GM18502 (cell line): ENCODE results near the gene ATIC.
A peak's percentile ranks its signal among the peaks of the same experiment; 100 is the strongest.

ENCODE experiments used
- ATAC-seq: cut with Tn5 transposase; IDR thresholded peaks from one replicate; pipeline ENCODE4 v1.9.1; 2021; ENCODE audit warnings: mild to moderate bottlenecking; ENCODE audit not compliant: unreplicated experiment, poor library complexity

The ATIC gene

DNA sequence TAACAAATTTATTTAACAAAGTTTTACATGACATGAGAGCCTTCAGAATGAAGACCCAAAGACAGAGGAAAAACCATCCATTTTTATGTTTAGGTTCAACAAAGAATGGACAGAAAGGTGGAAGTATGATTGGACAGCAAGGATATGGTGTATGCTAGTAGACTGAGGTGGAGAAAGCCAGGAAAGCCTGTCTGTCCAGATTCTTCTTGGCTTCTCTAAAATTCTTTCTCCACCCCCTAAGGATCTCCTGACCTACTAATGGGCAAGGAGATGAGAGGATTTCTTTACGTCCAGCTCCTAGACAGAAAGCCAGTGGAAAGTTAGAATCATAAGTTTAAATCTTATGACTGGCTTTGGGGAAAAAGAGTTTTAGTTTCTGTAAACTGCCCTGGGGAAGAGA is 3.0 kb downstream of the ATIC start:
- no peak for ATAC-seq

DNA sequence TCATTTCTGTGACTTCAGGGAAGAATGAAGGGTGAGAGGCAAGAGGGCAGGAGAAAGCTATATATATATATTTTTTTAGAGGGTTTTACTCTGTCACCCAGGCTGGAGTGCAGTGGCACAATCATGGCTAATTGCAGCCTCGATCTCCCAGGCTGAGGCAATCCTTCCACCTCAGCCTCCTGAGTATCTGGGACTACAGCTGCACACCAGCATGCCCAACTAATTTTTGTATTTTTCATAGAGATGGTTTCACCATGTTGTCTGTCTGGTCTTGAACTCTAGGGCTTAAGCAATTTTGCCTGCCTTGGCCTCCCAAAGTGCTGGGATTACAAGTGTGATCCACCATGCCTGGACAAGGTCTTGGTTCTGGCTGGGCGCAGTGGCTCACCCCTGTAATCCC is 3.4 kb downstream of the ATIC start:
- no peak for ATAC-seq

DNA sequence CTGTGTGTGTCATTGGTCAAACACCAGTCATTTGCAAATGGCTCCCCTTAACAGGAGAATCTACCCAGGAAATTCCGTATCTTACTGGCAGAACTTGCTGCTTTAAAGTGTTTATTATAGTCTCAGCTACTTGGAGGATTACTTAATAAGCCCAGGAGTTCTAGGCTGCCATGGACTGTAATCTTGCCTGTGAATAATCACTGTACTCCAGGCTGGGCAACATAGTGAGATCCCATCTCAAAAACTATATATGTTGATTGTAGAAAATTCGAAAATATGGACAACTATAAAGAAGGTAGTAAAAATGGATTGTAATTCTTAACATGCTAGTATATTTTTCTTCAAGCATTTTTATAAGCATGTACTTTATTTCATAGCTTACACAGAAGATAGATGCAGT is 4.5 kb downstream of the ATIC start:
- ATAC-seq: no peak

DNA sequence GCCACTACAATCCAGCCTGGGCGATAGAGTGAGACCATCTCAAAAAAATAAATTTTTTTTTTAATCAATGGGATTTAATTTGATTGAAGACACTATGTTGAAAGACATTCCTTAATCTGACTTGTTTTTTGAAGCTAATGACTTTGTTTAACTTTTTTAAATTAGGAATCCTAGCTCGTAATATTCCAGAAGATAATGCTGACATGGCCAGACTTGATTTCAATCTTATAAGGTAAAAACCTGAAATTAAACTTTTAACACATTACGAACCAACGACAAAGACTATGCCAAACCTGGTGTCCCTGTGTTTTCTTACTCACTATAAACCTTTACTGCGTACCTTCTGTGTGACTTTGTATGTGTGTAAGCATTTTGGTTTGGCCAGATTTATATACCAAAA is 7.6 kb downstream of the ATIC start:
- no peak for ATAC-seq

DNA sequence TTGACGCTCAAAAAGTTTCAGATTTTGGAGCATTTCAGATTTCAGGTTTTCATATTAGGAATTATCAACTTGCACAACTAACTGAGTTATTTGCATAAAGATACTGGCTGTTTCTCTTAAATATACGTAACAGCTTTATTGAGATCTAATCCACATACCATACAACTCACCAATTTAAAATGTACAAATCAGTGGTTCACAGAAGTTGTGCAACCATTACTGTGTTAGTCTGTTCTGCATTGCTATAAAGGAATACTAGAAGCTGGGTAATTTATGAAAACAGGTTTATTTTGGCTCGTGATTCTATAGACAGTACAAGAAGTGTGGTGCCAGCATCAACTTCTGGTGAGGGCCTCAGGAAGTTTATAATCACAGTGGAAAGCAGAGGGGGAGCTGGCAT is 8.2 kb downstream of the ATIC start:
- ATAC-seq: no peak

DNA sequence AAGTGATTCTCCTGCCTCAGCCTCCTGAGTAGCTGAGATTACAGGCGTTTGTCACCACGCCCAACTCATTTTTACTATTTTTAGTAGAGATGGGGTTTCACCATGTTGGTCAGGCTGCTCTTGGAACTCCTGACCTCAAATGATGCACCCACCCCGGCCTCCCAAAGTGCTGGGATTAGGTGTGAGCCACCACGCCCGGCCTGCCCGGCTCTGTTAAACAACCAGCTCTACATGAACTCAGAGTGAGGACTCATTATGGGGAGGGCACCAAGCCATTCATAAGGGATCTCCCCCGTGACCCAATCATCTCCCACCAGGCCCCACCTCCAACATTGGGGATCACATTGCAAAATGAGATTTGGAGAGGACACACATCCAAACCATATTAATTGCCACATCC is 8.8 kb downstream of the ATIC start:
- no peak for ATAC-seq

DNA sequence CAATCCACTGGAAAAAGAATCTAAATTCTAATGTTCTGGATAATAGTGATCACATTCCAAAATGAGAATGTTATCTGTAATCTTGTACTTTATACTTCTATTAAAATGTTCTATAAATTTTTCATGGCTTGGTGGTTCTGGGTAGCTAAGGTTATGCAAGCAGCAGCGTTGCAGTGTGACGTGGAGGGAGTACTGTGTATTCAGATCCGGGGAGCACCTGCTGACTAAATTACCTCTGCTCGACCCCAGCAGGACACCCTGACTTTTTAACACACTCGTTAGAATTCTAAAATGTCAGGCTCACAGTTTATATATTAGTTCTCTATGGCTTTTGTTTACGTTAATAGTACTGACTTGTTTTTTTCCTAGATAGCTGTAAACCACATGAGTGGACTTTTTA is 13.0 kb downstream of the ATIC start:
- ATAC-seq: no peak

DNA sequence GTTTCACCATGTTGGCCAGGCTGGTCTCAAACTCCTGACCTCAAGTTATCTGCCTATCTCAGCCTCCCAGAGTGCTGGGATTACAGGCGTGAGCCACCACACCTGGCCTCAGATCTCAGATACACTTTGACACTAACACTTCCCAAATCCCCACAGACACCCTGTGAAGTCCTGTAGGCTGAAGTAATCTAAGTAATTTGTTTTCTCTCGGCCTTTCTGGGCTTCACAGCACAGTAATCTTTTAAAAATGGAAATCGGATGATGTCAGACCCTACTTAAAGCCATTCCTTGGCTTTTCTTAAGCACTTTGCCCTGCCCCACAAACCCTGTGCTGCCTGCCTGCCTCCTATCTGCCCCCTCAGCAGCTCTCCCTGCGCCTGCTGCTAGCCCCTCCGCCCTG is 16.2 kb downstream of the ATIC start:
- no peak for ATAC-seq

DNA sequence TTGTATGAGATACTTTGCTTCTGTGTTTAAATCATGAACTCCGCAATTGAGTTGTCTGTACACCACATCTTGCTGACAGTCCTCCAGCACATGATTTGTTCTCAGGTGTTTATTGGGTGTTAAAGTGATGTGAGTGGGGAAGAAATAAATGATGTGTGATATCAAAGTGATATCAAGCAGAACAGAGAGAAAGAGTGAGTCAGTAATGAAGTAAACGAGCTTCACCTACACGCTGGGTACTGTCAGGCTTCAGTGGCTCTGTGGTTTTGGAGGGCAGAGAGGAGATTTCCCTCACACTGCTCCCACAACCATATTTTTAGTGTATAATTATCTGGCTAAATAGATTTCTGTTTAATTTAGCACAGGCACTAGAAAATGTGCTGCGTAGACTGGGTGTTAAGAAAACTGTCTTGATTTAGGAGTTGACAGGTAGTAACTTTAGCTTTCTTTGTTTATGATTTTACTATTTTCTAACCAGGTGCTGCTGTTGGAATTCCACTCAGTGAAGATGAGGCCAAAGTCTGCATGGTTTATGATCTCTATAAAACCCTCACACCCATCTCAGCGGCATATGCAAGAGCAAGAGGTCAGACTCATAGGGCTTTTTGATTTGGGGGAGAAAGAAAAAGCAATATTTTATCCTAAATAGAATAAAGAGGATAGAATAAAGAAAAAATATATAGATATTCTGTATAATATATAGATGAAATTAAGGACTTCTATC is 21.2 kb downstream of the ATIC start:
- ATAC-seq: peak; percentile 90

DNA sequence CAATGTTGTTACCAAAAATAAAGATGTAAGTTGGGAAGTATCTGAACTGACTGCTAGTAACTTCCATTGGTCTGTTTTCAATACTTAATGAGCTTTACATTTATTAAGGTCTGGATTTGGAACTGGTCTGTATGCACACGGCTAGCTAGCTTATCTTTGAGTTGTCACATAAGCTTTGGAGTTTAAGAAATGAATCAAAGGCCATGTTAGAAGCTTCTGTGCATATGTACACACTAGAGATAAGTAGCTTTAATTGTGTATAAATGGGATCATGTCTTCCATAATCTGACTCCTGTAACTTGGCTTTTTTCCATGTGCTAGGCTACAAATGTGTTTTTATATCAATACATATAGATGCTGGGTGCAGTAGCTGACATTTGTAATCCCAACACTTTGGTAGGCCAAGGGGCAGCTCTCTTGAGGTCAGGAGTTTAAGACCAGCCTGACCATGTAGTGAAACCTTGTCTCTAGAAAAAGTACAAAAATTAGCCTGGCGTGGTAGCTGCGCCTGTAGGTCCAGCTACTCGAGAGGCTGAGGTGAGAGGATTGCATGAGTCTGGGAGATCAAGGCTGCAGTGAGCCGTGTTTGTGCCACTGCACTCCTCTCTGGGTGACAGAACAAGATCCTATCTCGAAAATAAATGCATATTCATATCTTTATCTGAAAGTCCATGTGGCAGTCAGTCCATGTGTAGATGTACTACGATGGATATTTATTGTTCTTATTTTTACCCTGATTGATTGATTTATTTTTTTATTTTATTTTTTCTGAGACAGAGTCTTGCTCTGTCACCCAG is 27.2 kb downstream of the ATIC start:
- ATAC-seq: no peak

DNA sequence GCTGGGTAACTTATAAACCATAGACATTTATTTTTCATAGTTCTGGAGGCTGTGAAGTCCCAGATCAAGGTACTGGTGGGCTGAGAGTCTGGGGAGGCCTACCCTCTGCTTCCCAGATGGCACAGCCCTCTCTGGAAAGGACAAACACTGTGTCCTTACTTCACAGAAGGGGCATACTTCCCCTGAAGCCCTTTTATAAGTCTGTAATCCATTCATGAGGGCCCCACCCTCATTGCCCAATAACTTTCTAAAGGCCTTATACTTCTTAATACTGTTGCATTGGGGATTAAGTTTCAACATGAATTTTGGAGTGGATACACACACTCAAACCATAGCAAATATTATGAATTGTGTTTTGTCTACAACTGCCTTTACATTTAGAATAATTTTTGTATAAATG is 36.0 kb downstream of the ATIC start:
- no peak for ATAC-seq

DNA sequence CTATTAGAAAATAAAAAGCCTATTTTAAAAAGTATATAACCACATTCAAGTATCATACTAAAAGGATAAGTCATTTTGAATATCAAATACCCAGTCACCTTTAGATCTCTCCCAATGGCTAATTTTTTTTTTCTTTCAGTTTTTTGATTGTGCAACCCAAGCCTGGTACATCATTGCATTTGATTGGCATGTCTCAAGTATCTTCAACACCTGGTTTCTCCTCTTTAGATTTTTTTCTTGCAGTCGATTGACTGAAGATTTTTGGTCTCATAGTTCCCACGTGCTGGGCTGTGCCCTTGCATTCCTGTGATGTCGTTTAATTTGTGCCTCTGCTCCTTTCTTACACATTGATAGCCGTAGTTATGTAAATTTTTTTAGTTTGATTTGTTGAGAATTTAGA is 40.7 kb downstream of the ATIC start:
- ATAC-seq: no peak

DNA sequence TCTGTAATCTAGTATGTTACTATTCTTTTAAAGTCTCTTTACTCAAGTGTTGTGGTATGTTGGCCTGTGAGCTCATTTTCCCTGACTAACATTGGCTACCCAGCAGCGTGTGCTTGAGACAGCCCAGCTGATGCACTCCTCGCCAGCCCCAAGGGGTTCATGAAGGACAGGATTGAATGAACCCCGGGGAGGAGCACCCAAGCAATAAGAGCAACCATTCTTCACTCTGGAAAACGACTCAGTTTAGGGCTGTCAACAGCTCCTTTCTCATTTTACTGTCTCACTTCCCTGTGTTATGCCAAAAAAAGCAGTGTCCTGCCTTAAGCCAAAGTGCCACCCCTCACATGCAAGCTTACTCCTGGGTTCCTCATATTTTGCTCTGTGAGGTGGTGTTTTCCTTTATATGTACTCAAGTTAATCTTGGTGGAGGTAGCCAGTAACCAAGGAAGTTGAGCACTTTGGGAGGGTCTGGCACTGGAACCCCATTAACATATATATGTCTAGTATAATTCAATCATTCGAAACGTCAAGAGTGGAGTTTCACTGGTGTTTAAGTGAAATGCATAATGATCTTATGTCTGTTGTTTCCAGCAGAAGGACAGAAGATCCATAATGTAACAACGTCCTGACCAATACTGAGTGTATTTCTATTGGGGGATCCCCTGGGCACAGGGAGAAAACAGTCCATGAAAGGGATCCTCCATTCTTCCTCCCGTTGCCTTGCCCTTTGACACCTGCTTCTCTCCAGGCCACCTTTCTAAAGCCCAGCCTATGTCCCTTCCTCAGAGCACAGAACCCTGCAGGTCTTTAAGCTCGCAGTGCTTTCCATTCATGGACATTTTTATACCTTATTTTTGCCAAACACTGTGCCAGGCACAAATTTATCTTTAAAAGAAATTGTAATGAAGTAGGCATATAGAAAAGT is 43.2 kb downstream of the ATIC start:
- no peak for ATAC-seq

DNA sequence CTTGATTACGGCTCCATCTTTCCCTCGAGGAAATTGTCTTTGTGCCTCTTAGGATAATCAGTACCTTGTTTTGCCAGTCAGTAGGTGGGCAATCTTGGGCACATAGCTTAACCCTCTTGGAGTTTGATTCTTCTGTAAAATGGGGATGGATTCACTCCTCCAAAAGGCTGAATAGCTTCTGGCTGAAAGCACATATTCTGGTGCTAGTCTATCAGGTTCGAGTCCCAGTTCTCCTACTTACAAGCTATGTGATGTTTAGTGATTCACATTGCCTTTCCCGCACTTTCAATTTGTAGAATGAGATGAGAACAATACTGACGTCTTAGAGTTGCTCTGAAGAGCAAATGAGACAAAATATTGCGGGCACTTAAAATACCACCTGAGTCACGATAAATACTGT is 43.9 kb downstream of the ATIC start:
- no peak for ATAC-seq

DNA sequence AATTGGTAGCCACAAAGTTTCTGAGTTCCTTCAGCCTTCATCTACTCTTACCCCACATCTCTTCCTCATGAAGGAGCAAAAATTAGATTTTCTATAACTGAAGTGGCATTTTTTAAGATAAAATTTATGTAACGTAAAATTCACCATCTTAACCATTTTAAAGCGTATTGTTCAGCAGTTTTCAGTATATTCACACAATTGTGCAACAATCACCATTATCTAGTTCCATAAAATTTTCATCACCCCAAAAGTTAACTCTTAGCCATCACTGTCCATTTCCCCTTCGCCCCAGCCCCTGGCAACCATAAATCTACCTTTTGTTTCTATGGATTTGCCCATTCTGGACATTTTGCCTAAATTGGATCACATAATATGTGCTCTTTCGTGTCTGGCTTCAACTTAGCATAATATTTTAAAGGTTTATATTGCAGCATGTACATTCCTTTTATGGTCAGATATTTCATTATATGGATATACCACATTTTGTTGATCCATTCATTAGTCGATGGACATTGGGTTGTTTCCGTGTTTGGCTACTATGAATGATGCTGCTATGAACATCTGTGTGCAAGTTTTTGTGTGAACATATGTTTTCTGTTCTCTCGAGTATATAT is 44.6 kb downstream of the ATIC start:
- no peak for ATAC-seq

DNA sequence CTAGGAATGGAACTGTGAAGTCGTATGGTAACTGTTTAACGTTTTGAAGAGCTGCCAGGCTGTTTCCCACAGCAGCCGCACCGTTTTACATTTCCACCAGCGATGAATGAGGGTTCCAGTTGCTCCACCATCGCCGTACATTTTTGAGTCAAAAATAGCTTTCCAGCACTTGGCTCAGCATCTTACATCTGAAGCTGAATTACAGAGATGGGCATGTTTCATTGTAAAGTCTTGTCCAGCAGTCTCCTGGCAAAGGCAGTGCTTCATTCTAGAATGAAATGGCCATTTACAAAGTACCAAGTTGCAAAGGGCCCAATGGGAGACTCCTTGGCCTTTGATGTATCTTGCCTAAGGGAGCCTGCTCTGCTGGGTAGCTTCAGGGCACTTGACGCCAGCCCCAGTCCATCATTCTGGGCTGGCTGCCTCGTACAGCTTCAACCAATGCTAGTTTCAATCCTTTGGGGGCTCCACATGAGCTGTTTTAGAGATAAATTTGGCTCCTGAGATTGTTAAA is 45.1 kb downstream of the ATIC start:
- ATAC-seq: no peak

DNA sequence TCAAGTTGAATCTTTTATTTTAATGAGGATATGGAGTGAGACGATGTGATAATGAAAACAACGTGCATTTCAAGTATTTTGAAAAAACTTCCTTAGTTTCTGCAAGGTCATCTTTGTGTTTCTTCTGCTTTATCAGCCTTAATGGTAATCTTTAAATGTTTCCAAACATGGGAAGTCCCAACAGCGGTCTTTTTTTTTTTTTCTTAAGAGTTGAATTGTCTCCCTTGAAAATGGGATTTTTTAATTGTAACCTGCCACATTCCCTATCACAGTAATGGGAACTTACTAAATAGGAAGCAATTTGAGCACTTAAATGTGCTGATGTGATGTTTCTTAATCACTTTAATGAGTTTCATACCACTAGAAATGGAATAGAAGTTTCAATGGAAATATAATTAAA is 45.8 kb downstream of the ATIC start:
- no peak for ATAC-seq

DNA sequence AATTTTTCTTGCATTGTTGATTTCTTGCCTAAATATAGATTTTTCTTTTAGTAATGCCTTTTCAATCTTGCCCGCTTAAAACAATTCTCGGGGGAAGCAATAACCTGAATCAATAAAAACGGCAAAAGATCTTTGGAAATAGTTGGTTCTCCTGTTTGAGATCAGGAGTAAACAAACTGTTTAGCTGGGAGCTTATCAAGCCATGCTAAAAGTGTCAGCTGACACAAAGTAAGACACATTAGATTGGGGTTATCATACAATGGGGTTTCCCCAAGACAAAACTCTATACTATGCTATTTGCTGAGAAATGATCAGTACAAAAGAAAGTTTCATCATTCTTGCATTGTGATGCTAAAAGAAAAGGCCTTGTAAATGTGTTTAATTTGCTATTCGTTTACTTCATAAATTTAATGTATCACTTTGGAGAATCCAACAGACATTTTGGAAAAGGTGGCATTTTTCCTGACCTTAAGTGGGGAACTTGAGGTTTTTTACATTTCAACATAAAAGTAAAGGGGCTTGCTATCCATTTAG is 46.5 kb downstream of the ATIC start:
- no peak for ATAC-seq

DNA sequence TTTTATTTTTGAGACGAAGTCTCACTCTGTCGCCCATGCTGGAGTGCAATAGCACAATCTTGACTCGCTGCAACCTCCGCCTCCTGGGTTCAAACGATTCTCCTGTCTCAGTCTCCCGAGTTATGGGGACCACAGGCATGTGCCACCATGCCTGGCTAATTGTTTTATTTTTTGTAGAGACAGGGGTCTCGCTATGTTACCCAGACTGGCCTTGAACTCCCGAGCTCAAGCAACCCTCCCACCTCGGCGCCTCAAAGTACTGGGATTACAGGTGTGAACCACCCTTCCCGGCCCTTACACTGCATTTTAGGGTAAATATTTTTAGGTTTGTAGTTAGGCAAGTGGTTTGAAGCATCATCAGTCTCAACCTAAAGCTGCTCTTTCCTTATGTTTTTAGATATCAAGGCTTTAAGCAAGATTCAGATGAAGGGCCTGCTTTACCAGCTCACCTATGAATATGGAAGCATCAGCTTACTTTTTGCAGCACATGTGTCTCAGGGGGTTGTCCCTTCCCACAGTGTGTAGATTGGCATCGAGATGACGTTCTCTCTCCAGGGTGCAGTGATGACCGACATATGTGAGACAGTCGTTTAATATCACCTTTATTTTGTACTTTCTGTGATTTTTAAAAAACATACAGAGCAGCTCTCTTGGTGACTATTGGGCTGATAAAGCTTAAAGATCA is 47.2 kb downstream of the ATIC start:
- ATAC-seq: no peak

DNA sequence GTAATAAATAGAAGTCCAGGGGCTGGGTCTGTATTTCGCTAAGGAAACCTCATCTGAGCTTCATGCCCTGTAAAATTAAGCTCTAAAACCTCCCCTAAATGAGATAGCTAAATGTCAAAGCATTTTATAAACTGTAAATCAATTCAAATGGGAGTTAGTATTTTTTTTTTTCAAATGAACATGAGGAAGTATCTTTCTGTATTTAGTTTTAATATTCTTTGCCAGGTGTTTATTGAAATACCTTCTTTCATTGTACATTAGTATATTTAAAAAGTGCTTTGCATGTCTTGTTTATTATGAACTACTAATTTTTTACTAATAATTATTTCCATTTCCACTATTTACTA is 47.7 kb downstream of the ATIC start:
- no peak for ATAC-seq
